CD4-positive, CD25-positive, alpha-beta regulatory T cell (primary cell): ENCODE data around the gene PREB. TPM values are rescaled to one million over a fixed set of nuclear protein-coding genes. Genes with fewer than 3 reads are reported as not detected.
A peak's percentile ranks its signal among the peaks of the same experiment; 100 is the strongest.

Source experiments
- ATAC-seq, 2 donors: fragments of 150-1000 bp; cut with Tn5 transposase; one replicate each; pipeline ENCODE4 v1.10.0; 2021; ENCODE audit warnings: low read depth in 2 of 2, moderate number of reproducible peaks in 2 of 2, moderate library complexity in 1 of 2
- DNase-seq, 3 donors: peaks; one replicate each; pipeline versions ENCODE4 v3.0.0 to v3.0.0-alpha.2; 2012 to 2022; ENCODE audit warnings: mixed read lengths in 1 of 3
- H3K27ac ChIP-seq: one replicate; pipeline ENCODE4 v1.7.0; 2013; ENCODE audit warnings: mild to moderate bottlenecking, low read length; ENCODE audit not compliant: insufficient read depth, poor library complexity, severe bottlenecking
- H3K27me3 ChIP-seq: one replicate; pipeline ENCODE4 v1.7.0; 2013; ENCODE audit warnings: low read length; ENCODE audit not compliant: control insufficient read depth, insufficient read depth
- H3K36me3 ChIP-seq: one replicate; pipeline ENCODE4 v1.7.0; 2013; ENCODE audit warnings: mild to moderate bottlenecking, low read length, moderate library complexity; ENCODE audit not compliant: control insufficient read depth, insufficient read depth
- H3K4me1 ChIP-seq: 2 replicates; pipeline ENCODE4 v1.7.0; 2013; ENCODE audit warnings: mild to moderate bottlenecking, low read length; ENCODE audit not compliant: insufficient read depth, control insufficient read depth, poor library complexity, severe bottlenecking
- H3K4me3 ChIP-seq: one replicate; pipeline ENCODE4 v1.7.0; 2013; ENCODE audit warnings: low read depth, mild to moderate bottlenecking, low read length, moderate library complexity
- H3K9me3 ChIP-seq, 2 experiments: 1 replicate in 1 of 2; 2 replicates in 1 of 2; pipeline ENCODE4 v1.7.0; 2013; ENCODE audit warnings: low read length in 2 of 2, mild to moderate bottlenecking in 1 of 2, moderate library complexity in 1 of 2; ENCODE audit not compliant: control insufficient read depth in 2 of 2
- H3K27ac Mint-ChIP-seq, 3 donors: one replicate each; pipeline ENCODE4 v1.8.0; 2020 to 2022; ENCODE audit warnings: mild to moderate bottlenecking in 3 of 3, mixed read lengths in 3 of 3, moderate library complexity in 2 of 3
- H3K27me3 Mint-ChIP-seq: one replicate; pipeline ENCODE4 v1.8.0; 2022; ENCODE audit warnings: mild to moderate bottlenecking, mixed read lengths
- H3K36me3 Mint-ChIP-seq: one replicate; pipeline ENCODE4 v1.8.0; 2020; ENCODE audit warnings: mixed read lengths
- H3K4me1 Mint-ChIP-seq, 4 donors: one replicate each; pipeline ENCODE4 v1.8.0; 2020 to 2022; ENCODE audit warnings: mixed read lengths in 4 of 4, mild to moderate bottlenecking in 1 of 4
- H3K4me3 Mint-ChIP-seq, 4 donors: one replicate each; pipeline ENCODE4 v1.8.0; 2020 to 2022; ENCODE audit warnings: mild to moderate bottlenecking in 4 of 4, mixed read lengths in 4 of 4, moderate library complexity in 3 of 4
- H3K9me3 Mint-ChIP-seq, 7 donors: one replicate each; pipeline ENCODE4 v1.8.0; 2020 to 2022; ENCODE audit warnings: mixed read lengths in 7 of 7, mild to moderate bottlenecking in 3 of 7, moderate library complexity in 2 of 7
- polyA plus RNA-seq, 4 donors: library from polyadenylated mRNA; unstranded; fragments of 300-500 nt; fragmentation: Illumina TruSeq; gene quantifications; one replicate each; pipeline ENCODE4 v1.2.3, GENCODE V29; 2021
- total RNA-seq: library from RNA; stranded (reverse); gene quantifications from one replicate; pipeline ENCODE4 v1.2.3, GENCODE V29; 2022

PREB gene
- total and polyA plus RNA-seq, 5 donors from 2014 or later = 22.3 to 90.7 (median 69.3) TPM

DNA sequence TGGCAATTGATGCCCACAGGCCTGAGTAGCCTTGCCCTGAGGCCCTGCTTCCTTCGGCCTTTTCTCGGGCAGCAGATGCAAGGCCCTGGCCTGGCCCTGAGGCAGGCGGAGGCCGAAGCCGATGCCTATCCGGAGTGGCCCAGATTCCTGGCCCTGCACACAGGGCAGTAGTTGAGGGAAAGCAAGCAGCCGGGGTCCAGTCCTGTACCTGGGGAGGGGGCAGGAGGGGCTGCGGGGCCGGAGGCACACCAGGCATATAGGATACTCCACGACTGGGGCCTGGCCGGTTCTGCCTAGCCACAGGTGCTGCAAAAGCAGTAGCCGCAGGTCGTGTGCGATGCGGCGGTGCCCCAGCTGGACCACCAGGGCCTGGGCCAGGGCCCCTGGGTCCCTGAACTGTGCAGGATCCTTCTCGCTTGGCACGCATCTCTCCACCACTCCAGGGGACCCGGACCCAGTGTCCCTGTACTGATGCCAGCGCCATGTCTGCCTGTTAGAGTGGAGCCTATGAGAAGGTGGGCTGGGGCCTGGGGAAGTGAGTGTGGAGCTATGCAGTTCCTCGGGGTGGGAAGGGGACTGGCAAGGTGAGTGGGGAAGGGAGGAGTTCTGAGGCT, 3.0 kb upstream of the PREB start:
- no peaks in the 10 kb centered on the region for H3K36me3 Mint-ChIP-seq
- Histone ChIP-seq H3K36me3 (peaks cover 1% of the 10 kb centered on the region), H3K27ac (no peak overlapping the region), H3K9me3 (no peaks in the 10 kb centered on the region), H3K4me1 (peaks cover 17% of the 10 kb centered on the region), H3K27me3 (no peaks in the 10 kb centered on the region), H3K4me3 (no peak overlapping the region)
- no peak overlapping the region for H3K27ac Mint-ChIP-seq
- H3K4me1 Mint-ChIP-seq = peaks cover 0 to 23% (median 9%) of the 10 kb centered on the region in 4 donors
- H3K27me3 Mint-ChIP-seq = peaks cover 18% of the 10 kb centered on the region
- H3K4me3 Mint-ChIP-seq = peak overlapping the region in 1 of 4 donors; percentile 24
- DNase-seq (no peak), ATAC-seq (no peak)
- H3K9me3 Mint-ChIP-seq = peaks cover 0 to 1% (median 0%) of the 10 kb centered on the region in 7 donors

DNA sequence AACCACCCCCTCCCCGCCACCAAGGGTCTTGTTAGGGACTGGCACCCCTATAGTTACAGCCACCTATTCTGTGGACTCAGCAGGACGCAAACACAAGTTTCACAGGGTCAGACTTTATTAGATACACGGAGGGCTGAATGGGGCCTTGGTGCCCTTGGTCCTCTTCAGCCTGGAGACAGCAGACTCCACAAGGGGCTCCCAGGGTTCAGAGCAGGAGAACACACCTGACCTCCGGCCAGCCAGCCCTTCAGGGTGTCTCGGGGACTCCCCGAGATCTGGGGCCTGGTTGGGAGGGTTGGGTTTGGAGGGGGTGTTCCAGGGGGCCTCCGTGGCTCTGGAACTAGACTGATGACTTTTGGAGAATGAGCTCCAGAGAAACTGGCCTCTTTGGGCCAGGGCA, 2.3 kb upstream of the PREB start:
- Mint-ChIP-seq H3K9me3 (peaks cover 0 to 1% (median 0%) of the 10 kb centered on the region in 7 donors), H3K4me3 (peak overlapping the region in 2 of 4 donors; percentile 73 to 89), H3K36me3 (no peaks in the 10 kb centered on the region), H3K4me1 (peaks cover 0 to 27% (median 9%) of the 10 kb centered on the region in 4 donors), H3K27ac (no peak overlapping the region), H3K27me3 (peaks cover 13% of the 10 kb centered on the region)
- no peak overlapping the region for H3K27ac ChIP-seq
- H3K4me1 ChIP-seq = peaks cover 18% of the 10 kb centered on the region
- peaks cover 8% of the 10 kb centered on the region for H3K36me3 ChIP-seq
- DNase-seq (no peak), ATAC-seq (no peak)
- H3K27me3 ChIP-seq = no peaks in the 10 kb centered on the region
- H3K4me3 ChIP-seq = no peak overlapping the region
- H3K9me3 ChIP-seq = no peaks in the 10 kb centered on the region

DNA sequence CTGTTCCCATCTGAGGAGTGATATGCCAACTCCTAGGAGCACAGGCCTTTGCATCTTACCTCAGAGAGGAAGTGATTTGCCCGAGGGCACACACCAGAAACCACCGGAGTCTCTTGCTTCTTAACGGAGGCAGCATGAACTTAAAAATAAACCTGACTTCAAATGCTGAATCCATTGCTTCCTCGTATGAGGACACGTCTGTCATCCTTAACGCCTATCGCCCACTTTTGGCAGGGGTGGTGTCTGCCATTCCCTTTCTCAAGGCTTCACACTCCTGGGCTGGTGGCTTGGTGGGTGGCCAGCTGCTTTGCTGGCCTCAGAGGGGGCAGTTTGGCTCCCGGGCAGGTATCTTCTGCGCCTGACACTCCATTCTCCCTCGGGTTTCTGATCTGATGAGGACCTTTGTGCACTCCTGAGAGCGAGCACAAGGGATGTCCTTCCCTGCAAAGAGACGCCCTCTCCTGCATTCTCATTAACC, 1.1 kb upstream of the PREB start:
- peak overlapping the region in 1 of 3 donors; percentile 91 for H3K27ac Mint-ChIP-seq
- Histone ChIP-seq H3K27ac (no peak overlapping the region), H3K4me1 (peaks cover 18% of the 10 kb centered on the region), H3K36me3 (peaks cover 19% of the 10 kb centered on the region), H3K27me3 (no peaks in the 10 kb centered on the region), H3K9me3 (no peaks in the 10 kb centered on the region), H3K4me3 (no peak overlapping the region)
- no peak for ATAC-seq
- H3K4me1 Mint-ChIP-seq = peaks cover 0 to 35% (median 10%) of the 10 kb centered on the region in 4 donors
- H3K27me3 Mint-ChIP-seq = peaks cover 13% of the 10 kb centered on the region
- H3K9me3 Mint-ChIP-seq = peaks cover 0 to 1% (median 0%) of the 10 kb centered on the region in 7 donors
- DNase-seq = no peak
- peak overlapping the region; percentile 76 to 96 (median 91) for H3K4me3 Mint-ChIP-seq
- peaks cover 4% of the 10 kb centered on the region for H3K36me3 Mint-ChIP-seq

DNA sequence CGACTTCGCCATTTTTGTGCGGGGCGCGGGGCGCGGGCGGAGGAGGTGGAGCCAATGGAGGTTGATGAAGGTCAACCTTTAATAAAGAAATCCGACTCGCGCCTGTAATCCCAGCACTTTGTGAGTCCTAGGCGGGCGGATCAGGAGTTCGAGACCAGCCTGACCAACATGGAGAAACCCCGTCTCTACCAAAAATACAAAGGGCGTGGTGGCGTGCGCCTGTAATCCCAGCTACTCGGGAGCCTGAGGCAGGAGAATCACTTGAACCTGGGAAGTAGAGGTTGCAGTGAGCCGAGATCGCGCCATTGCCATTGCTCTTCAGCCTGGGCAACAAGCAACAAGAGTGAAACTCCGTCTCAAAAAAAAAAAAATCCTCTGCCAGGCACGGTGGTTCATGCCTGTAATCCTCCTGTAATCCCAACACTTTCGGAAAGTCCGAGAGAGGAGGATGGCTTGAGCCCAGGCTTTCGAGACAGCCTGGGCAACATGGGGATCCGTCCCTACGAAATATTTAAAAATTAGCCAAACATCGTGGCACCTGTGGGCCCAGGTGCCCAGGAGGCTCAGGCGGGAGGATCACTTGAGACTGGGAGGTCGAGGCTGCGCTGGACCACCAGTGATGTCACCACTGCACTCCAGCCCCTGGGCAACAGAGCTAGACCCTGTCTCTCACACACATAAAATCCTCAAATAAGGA, 493 bp upstream of the PREB start:
- H3K27me3 Mint-ChIP-seq = peaks cover 9% of the 10 kb centered on the region
- peaks cover 8% of the 10 kb centered on the region for H3K36me3 Mint-ChIP-seq
- H3K4me1 Mint-ChIP-seq = peaks cover 0 to 37% (median 10%) of the 10 kb centered on the region in 4 donors
- no peak for DNase-seq
- Histone ChIP-seq H3K27me3 (no peaks in the 10 kb centered on the region), H3K27ac (no peak overlapping the region), H3K4me3 (no peak overlapping the region), H3K4me1 (peaks cover 18% of the 10 kb centered on the region), H3K36me3 (peaks cover 25% of the 10 kb centered on the region), H3K9me3 (no peaks in the 10 kb centered on the region)
- peaks cover 0 to 1% (median 0%) of the 10 kb centered on the region in 7 donors for H3K9me3 Mint-ChIP-seq
- no peak for ATAC-seq
- peak overlapping the region; percentile 89 to 96 (median 93) for H3K4me3 Mint-ChIP-seq
- peak overlapping the region; percentile 91 to 98 (median 96) for H3K27ac Mint-ChIP-seq

DNA sequence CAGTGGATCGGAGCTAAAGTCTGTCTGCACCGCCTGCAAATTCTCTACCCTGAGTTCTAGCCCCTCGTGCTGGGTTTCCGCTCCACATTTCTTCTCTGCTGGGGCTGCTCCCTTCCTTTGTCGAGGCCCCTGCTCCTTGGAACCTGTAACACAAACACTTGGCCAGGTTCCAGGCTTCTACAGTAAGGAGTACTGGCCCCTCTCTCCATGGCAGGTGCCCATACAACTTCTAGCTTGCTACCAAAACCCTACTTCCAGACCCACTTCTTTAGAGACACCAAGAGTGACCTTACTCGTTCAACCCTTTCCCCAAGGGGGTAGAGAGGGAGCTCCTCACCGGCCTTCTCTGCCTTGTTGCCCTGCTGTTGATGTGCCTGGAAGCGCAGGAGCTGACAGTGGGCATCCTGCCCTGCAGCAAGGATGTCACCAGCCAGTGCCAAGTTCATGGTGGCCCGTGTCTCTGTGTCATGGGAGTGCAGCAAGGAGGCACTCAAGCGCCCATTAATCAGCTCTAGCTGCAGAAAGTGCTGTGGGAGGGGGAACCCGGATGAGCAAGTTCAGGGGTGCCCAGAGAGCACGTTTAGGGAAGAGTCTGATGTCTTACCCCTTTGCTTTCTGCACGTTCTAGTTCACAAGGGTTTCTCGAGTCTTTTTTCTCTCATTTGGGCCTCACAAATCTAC, 1.1 kb downstream of the PREB start:
- Histone ChIP-seq H3K27me3 (no peaks in the 10 kb centered on the region), H3K9me3 (no peaks in the 10 kb centered on the region), H3K4me3 (peak overlapping the region; percentile 85), H3K36me3 (peaks cover 29% of the 10 kb centered on the region), H3K27ac (peak overlapping the region; percentile 83), H3K4me1 (peaks cover 18% of the 10 kb centered on the region)
- Mint-ChIP-seq H3K4me1 (peaks cover 0 to 42% (median 11%) of the 10 kb centered on the region in 4 donors), H3K27ac (peak overlapping the region; percentile 81 to 95 (median 91)), H3K4me3 (peak overlapping the region; percentile 89 to 96 (median 94)), H3K9me3 (peaks cover 0 to 1% (median 0%) of the 10 kb centered on the region in 7 donors), H3K36me3 (peaks cover 18% of the 10 kb centered on the region), H3K27me3 (peaks cover 2% of the 10 kb centered on the region)
- ATAC-seq (no peak), DNase-seq (peak in 2 of 3 donors; percentile 10 to 47)

DNA sequence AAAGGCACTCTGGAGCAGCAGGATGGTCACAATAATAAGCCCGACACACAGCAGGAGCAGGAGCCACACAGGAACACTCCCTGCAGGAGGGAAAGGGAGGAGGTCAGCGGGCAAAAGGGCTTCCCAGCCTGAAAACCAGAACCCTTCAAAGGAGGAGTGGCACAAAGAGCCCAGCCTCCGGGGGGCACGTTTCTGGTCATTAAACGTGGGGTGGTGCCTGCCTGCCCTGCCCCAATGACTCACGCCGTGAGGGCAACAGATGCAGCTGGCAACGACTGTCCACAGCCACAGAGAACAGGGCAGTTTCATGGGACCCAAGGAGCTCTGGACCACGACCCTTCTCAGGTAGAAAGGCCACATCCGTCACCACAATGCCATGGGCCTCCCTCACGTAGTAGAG, 3.0 kb downstream of the PREB start:
- peaks cover 18% of the 10 kb centered on the region for H3K36me3 Mint-ChIP-seq
- peak overlapping the region in 1 of 3 donors; percentile 75 for H3K27ac Mint-ChIP-seq
- Histone ChIP-seq H3K27ac (no peak overlapping the region), H3K27me3 (no peaks in the 10 kb centered on the region), H3K36me3 (peaks cover 29% of the 10 kb centered on the region), H3K4me3 (no peak overlapping the region), H3K9me3 (no peaks in the 10 kb centered on the region), H3K4me1 (peaks cover 18% of the 10 kb centered on the region)
- no peaks in the 10 kb centered on the region for H3K27me3 Mint-ChIP-seq
- ATAC-seq (no peak), DNase-seq (no peak)
- peaks cover 0 to 1% (median 0%) of the 10 kb centered on the region in 7 donors for H3K9me3 Mint-ChIP-seq
- H3K4me3 Mint-ChIP-seq = peak overlapping the region in 2 of 4 donors; percentile 59 to 79
- H3K4me1 Mint-ChIP-seq = peaks cover 0 to 42% (median 11%) of the 10 kb centered on the region in 4 donors

DNA sequence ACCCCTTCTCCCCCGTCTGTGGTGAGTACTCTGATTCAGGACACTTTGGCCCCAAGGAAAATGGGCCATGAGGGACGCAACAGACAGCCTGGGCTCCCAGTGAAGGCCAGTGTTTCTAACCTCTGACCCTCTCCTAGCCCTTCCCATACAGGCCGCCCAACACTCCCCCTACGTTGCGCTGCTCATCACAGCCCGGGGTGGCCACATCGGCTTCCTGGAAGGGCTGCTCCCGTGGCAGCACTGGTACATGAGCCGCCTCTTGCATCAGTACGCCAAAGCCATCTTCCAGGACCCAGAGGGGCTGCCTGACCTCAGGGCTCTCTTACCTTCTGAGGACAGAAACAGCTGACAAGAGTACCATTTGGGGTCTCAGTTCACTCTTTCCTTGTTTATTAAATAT, 4.0 kb downstream of the PREB start:
- DNase-seq = no peak
- no peak for ATAC-seq
- Histone ChIP-seq H3K27ac (no peak overlapping the region), H3K27me3 (no peaks in the 10 kb centered on the region), H3K36me3 (peaks cover 29% of the 10 kb centered on the region), H3K9me3 (no peaks in the 10 kb centered on the region), H3K4me1 (peaks cover 18% of the 10 kb centered on the region), H3K4me3 (no peak overlapping the region)
- H3K36me3 Mint-ChIP-seq = peaks cover 18% of the 10 kb centered on the region
- peaks cover 0 to 42% (median 11%) of the 10 kb centered on the region in 4 donors for H3K4me1 Mint-ChIP-seq
- H3K27ac Mint-ChIP-seq = peak overlapping the region in 1 of 3 donors; percentile 50
- peaks cover 0 to 1% (median 0%) of the 10 kb centered on the region in 7 donors for H3K9me3 Mint-ChIP-seq
- H3K27me3 Mint-ChIP-seq = no peaks in the 10 kb centered on the region
- peak overlapping the region in 1 of 4 donors; percentile 79 for H3K4me3 Mint-ChIP-seq
